ENCODE measurements around the gene TXNDC11.
A peak's percentile ranks its signal among the peaks of the same experiment; 100 is the strongest.
"Not testable (repeated sequence)": the region's sequence is repeated elsewhere in the genome, so short reads cannot be mapped to it uniquely, and the experiment has no call there.

Gene TXNDC11

GRCh38 chr16:11742536-11743307 is at the start of gene TXNDC11:
TSS of gene TXNDC11 (minus strand) at chr16:11742857. CDS start at chr16:11742730, 127 bp downstream.
- peak; percentile 99 for DNase-seq

GRCh38 chr16:11791144-11791828 is 48.6 kb upstream of the TXNDC11 start:
- no peak for DNase-seq

GRCh38 chr16:11788914-11789313 is 46.3 kb upstream of the TXNDC11 start:
- DNase-seq: no peak

GRCh38 chr16:11784980-11785599 is 42.4 kb upstream of the TXNDC11 start:
- not testable (repeated sequence) for DNase-seq

- DNase-seq: not testable (repeated sequence)
Measured at GRCh38 chr16:11784381-11784780, 41.7 kb upstream of the TXNDC11 start.

- no peak for DNase-seq
Measured at GRCh38 chr16:11784038-11784369, 41.3 kb upstream of the TXNDC11 start.

GRCh38 chr16:11783319-11784037 is 40.8 kb upstream of the TXNDC11 start:
- DNase-seq: peak; percentile 71 to 88

- no peak for DNase-seq
Measured at GRCh38 chr16:11781773-11782172, 39.1 kb upstream of the TXNDC11 start.

- no peak for DNase-seq
Measured at GRCh38 chr16:11780991-11781680, 38.5 kb upstream of the TXNDC11 start.

GRCh38 chr16:11779074-11779473 is 36.4 kb upstream of the TXNDC11 start:
- DNase-seq: no peak

GRCh38 chr16:11774065-11774626 is 31.5 kb upstream of the TXNDC11 start:
- no peak for DNase-seq

- DNase-seq: no peak
Measured at GRCh38 chr16:11768849-11769248, 26.2 kb upstream of the TXNDC11 start.

GRCh38 chr16:11762431-11762830 is 19.8 kb upstream of the TXNDC11 start:
- no peak for DNase-seq

- no peak for DNase-seq
Measured at GRCh38 chr16:11759997-11760396, 17.3 kb upstream of the TXNDC11 start.

- DNase-seq: no peak
Measured at GRCh38 chr16:11759163-11759834, 16.6 kb upstream of the TXNDC11 start.

GRCh38 chr16:11757671-11758545 is 15.3 kb upstream of the TXNDC11 start:
- DNase-seq: no peak

GRCh38 chr16:11756248-11756647 is 13.6 kb upstream of the TXNDC11 start:
- no peak for DNase-seq

- DNase-seq: no peak
Measured at GRCh38 chr16:11755022-11755760, 12.5 kb upstream of the TXNDC11 start.

- no peak for DNase-seq
Measured at GRCh38 chr16:11752856-11753255, 10.2 kb upstream of the TXNDC11 start.

GRCh38 chr16:11750056-11750455 is 7.4 kb upstream of the TXNDC11 start:
- DNase-seq: no peak

Data from CD4-positive, alpha-beta T cell treated with Interferon alpha-2 for 1 hour (primary cell).